Embryonic facial prominence (tissue), 1 donor: ENCODE results near the gene OCRL.

Source experiments
- DNase-seq: peaks from one replicate; pipeline ENCODE4 v3.0.0-alpha.2; 2016; ENCODE audit errors: extremely low spot score

The OCRL gene

DNA sequence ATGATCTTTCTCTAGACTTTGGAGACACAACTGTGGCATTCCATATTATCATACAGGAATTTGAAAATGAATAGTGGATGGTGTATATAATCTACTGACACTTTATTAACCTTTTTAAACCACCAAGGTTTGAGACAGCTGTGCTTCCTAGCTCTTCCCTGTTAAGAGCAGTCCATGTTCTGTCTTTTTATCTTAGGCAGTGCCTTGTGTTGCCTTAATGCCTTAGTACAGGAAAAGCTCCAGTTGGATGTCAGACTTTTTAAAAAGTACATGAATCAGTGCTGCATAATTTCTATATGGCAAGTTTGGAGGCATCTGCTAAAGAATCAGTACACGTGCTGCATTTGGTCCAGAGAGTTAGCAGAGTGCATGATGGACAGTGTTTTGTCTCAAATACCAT is 45.1 kb downstream of the OCRL start:
- DNase-seq, result no peak

DNA sequence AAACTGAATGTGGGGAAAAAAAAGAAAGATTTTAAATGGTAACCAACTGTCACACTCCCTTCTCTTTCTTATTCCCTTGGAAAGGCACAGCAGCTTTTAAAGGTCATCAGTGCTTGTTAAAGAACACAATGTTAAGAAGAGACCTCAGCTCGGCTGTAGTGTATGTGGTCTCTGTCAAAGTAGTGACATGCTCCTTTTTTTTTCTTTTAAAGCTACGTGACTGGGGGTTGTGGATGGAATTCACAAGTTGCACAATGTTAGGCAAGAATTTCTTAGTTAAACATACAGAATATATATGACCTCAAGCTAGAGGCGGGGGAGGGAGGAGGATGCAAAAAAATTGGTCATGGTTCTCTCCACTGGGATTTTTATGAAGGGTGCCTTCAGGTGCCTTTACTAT is 45.6 kb downstream of the OCRL start:
- DNase-seq, result no peak

DNA sequence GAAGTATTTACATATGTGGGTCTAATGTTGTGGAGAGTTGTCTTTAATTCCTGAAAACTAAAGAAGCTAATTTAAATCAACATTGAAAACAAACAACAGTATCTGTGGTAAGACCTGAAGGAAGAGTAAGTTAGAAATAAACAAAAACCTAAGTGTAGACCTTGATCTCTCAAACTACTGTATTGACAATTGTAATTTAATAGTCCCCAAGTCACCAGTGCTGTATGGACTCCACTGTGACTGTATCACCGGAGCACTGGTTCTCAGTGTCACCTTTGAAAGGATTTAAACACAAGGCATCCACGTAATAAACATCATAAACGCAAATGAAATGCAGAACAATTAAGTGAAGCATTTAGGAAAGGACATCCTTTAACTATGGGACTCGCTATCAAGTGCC is 46.4 kb downstream of the OCRL start:
- no peak for DNase-seq

DNA sequence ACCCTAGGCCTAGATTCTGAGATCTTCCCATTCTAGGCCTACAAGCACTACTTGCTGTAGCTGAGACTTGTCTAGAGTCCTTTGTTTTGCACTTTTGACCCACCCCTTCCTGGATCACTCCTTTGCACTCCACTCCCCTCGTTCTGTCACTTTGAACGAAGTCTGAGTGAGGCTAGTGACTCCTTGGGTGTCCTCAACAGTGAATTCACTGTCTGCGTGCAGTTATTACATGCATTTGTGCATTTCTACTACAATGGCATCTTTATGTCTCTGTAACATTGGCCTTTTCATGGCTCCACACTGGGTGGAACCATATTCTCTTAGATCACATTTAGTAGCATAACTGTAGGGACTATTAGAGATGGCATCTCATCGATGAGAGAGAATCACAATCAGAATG is 50.5 kb downstream of the OCRL start:
- no peak for DNase-seq

DNA sequence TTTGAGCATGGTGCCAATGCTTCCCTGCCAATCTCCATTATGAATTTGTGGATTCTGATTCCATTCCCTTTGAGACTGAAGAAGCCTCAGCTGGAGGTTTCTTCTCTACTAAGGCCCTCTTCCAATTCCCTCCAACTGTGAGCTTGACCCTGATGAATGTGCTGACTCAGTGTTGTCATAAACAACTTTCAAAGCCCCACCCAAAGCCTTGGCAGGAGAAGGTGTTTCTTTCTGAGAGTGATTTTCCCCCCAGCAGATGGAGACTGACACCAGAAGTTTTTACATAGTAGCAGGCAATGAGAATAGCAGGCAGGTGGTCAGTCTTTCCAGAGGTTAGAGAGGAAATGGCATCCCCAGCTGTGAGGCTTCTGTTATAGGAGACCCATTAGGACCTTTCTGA is 53.1 kb downstream of the OCRL start:
- DNase-seq, result no peak

DNA sequence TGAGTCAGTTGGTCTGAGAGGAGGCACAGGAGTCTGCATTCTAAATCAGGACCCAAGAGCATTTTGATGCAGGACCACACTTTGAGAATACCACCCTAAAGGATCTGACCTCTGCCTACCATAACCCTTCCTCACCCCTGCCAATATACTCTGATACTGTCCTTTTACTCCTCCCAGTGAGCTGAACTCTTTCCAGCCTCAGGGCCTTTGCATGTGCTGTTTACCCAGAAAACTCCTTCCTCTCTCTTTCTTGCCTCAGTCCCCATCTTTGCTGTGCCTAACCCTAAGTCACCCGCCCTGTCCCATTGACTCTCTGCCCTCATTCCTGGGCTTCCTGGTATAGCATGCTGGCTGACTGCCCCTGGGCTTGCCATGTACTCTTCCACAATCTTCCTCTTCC is 54.7 kb downstream of the OCRL start:
- no peak for DNase-seq

DNA sequence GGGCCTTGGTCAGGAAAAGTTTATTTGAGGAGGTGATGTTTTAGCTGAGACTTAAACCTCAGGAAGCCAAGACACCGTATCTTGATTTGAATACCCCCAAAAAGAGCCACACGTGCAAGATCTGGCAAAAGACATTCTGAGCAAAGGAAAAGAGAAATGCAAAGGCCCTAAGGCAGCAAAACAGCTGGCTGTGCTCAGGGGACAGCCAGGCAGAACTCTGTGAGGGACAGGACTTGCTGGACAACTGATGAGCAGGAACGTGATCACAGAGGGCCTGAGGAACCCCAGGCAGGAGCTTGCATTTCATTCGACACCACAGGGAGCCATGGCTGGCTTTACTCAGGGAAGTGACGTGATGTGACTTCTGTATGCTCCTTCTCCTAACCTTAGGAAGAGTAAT is 56.0 kb downstream of the OCRL start:
- no peak for DNase-seq

DNA sequence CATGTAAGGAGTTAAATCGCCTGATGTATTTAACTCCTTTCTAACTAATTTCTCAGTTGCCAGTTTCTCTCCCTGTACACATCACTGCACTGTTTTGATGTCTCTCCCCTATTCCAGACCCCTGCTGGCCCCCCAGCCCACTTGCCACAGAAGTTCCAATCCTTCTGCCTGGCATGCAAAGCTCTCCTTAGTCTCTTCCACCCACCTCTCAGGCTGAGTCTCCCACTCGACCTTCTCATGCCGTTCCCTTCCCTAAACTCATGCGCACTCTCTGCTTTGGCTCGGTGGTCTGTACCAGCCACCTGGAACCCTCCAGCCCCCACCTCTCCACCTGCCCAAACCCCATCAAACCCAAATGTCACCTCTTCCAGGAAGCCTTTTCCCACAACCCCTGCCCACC is 57.8 kb downstream of the OCRL start:
- no peak for DNase-seq

DNA sequence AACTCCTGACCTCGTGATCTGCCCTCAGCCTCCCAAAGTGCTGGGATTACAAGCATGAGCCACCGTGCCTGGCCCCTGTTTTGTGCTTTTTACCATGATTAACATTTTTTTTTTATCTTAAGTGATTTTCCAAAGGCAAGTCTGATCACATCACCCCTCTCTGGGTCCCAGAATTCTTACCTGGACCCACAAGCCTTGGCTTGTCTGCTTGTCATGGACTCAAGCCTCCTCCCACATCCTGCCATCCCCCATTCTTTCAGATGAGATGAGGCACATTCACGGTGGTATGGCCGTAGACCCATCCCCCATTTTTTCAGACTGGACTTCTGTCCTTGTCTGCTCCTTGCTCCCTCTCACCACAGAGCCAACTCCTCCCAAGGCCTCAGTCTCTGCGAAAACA is 59.4 kb downstream of the OCRL start:
- no peak for DNase-seq

DNA sequence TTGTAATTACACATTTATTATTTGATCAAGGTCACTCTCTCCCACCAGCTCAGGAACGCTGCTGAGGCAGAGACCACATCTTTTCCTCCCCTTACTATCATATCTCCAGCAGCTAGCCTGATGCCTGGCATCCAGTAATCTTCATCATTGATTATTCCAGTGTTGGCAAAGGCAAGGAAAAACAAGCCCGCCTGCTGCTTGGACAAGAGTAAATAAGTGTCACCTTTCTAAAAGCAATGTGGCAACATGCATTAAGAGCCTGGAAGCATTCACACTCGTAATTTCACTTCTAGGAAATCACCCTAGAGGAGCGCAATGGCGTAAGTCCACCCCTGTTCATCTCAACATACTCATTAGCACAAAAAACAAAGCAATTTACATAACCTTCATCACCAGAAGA is 59.9 kb downstream of the OCRL start:
- DNase-seq, result no peak

DNA sequence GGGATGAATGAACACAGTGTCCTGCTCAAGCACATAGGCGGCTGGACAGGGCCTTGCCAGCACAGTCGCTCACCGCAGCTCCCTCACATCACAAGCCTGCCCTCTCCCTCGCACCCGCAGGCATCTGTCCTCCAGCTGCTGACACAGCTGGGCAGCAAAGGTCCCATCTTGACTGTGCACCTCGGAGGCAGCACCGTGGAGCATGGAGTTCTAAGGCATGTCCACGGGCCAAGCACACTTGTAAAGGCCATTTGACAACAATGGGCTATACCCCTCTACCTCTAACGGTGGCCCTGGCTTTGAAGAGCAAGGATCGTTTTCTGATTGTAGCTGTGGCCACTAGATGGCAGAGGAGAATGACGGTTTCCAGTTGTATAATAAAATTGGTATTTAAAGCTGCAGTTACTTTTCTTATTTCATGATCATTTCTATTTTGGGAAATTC is 60.9 kb downstream of the OCRL start:
- DNase-seq, result no peak

DNA sequence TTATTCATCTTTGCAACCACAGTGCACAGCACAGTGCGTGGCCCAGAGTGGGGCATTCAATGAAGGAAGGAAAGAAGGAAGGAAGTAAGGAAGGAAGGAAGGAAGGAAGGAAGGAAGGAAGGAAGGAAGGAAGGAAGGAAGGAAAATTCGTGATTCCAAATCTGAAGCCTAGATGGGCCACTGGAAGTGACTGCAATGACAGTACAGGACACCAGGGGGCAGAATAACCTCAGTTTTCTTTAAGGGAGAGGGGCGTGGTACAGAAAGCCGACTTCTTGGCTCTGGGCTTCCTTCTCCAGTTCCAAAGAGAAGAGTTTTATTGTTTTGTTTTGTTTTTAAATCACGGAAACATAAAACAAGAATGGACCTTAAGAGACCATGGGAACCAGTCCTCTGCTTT is 66.9 kb downstream of the OCRL start:
- peak; percentile 22 for DNase-seq

DNA sequence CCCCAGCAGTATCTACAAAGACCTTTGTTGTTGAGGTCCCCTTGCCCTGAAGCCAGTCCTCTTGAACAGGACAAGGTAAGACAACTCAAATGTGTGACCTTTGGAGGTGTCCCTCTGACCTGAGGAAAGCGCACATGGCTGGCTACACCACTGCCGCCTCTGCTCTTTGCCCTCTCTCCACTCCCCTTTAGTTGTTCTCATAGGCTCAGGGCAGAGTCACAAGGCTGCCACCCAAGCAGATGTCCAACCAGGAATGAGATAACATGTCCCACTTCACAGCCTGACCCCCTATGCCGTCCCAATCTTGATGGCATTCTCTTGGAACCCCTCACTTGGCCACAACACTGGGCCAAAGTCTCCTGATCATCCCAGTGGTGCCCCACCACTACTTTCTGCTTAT is 68.4 kb downstream of the OCRL start:
- no peak for DNase-seq

DNA sequence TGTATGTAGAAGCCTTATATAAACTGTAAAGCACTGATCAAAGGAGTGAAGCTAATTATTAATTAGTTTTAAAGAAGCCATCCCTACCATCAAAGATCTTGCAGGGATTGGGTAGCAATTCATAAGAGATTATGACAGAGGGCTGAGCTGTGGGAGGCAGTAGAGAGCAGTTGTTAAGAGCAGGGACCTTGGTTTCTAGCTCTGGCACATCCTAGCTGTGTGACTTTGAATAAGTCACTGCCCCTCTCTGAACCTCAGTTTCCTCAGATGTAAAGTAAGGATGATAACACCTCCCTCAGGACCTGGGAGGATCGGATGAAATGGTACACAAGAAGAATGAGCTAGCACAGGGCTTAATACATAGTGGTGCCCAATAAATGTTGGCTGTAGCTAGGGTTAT is 69.3 kb downstream of the OCRL start:
- DNase-seq, result no peak

DNA sequence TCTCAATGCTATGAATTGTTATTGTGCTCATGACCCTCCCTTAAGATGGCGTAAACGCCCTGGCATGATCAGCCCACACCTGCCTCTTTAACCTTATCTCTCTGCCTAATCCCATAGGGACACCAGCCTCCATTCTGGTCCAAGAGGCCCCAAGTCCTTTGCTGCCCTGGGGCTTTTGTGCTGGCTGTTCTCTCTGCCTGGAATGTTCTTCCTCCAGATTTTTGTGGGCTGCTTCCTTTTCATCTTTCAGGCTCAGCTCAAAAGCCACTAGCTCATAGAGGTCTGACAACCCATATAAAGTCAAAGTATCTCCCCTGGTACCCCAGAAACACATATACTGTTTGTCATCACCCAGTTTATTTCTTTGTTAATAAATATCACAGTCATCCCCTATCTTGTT is 72.3 kb downstream of the OCRL start:
- no peak for DNase-seq

DNA sequence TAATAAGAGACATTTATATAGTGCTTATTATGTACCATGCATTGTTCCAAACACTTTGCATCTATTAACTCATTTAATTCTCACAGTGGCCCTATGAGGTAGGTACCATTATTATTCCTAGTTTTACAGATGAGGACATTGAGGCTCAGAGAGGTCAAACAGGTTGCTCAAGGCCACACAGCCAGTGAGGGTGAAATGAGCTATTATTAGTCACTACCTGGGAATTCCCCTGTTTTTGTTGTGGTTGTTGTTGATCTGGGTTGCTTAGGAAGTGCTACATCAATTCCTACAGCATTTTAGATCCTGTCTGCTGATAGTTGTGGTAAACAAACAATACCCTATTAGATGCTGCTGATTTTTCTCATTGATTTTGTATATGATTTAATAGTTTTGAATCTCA is 73.5 kb downstream of the OCRL start:
- no peak for DNase-seq

DNA sequence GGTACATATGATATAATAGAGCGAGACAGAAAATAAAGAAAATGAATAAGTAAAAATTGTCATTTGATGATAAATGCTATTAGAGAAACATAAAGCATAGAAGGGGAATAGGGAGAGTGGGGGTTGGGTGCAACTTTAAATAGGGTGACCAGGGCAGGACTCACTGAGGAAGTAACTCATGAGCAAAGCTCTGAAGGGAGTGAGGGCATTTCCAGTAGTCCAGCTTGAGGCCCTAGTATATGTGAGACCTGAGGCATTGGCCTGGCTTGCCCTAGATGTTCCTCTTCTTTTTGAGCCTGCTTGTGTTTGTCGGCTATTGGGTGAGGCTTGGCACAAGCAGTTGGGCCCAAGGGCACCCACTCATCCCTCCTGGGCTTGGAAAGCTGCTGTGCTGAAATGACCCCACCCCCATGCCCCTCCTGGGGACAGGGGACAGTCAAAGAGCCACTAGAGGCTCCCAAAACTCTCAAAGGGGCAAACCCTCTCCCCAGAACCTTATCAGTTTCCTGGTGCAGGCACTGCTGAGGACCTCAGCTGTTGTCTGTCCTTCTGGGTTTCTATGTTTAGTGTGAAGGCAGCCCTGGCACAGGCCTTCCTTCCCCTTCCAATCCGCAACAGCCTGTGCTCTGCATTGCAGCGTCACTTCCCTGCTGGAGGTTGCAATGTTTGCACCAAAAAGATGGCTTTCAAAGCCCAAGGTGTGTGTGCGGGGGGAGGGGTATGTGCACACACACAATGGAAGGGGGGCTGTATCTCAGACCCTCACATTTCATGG is 74.6 kb downstream of the OCRL start:
- DNase-seq, result no peak

DNA sequence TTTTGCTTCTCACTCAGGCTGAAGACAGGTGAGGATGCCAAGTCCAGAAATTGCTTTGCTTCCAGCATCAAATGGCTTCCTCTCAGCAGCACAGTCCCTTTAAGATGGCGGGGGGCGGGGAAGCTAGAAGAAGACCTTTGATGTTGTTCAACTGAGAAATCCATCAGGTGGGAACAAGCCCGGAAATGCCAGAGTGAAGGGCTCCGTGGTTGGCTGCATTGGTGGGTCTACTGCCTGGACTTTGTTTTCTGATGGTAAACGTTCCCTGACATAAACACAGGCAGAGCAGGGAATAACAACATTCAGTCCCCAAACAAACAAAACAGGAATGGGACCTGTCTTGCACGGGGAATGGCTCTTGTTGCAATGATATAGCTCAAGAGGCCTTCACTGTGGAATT is 77.4 kb downstream of the OCRL start:
- DNase-seq, result no peak

DNA sequence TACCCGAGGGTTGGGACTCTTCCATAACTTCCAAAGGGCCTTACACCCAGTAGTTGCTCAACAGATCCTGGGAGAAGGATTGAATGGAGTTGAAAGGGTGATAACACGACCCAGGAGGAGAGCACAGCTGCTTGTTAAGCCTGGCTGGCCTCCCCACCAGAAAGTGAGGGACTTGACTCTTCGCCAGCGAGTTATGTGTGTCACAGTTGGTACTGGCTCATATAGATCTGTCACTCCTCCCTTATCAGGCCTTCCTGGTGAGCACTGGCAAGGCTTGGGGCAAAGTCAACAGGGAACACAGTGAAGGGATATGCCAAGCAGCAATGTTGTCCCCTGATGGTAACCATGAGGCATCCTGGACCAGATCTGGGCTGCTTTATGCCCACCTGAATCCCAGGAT is 78.9 kb downstream of the OCRL start:
- no peak for DNase-seq

DNA sequence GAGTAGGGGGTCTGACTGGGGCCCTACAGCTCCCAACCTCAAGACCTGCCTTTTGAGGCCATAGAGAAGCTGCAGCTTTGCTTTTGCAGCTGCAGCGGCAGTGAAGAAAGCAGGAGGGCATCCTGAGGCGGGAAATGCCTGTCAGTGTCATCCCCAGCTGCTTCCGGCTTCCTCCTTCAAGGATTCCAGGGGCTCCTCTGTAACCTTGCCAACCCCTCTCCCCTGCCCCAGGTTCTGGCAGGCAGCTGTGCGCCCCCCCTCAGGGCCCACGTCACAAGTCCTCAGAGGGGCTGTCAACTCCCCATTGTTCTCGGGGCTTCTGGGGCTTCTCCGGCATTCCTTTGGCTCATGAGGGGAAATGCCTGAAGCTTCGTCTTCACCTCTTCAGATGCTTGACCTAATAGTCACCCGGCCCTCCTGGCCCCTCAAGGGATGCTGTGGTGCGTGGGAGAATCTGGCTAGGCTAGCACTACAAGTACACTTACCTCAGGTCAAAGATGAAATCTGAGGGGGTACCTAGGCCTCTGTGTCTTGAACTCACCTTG is 82.8 kb downstream of the OCRL start:
- DNase-seq, result peak; percentile 26

DNA sequence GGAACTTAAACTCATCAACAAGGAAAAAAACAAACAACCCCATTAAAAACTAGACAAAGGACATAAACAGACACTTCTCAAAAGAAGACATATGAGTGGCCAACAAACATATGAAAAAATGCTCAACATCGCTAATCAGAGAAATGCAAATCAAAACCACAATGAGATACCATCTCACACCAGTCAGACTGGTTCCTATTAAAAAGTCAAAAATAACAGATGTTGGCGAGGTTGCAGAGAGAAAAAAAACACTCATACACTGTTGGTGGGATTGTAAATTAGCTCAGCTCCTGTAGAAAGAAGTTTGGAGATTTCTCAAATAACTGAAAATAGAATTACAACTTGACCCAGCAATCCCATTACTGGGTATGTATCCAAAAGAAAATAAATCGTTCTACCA is 86.0 kb downstream of the OCRL start:
- no peak for DNase-seq

DNA sequence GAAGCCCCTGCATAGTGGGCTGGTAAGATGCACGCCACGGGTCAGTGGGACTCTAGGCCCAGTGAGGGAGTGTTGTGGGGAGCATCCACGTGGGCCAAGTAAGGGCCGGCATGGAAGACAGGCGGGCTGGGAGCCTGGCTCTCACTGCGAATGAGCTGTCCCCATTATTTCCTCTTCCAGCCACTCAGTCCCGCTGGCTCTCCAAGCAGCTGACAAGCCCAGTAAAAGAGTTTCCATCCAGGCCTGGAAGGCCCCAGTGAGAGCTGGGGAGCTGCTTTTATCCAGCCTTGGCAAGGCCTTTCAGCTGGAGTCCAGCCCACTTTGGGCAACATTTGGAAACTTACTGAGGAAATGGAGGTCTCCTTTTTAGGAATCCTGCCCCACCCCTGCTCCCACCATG is 89.8 kb downstream of the OCRL start:
- DNase-seq, result no peak

DNA sequence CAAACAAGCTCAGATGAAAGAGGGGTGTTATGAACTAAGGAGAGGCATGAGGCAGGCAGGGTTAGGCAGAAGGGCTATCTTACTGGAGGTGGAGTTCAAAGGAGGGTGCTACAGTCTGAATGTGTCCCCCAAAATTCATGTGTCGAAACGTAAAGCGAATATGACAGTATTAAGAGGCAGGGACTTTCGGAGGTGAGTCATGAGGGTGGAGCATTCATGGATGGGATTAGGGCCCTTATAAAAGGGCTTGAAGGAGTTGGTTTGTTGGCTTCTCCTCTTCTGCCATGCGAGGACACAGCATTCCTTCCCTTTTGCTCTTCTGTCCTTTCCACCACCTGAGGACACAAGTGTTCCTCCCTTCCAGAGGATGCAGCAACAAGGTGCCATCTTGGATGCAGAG is 91.8 kb downstream of the OCRL start:
- no peak for DNase-seq

DNA sequence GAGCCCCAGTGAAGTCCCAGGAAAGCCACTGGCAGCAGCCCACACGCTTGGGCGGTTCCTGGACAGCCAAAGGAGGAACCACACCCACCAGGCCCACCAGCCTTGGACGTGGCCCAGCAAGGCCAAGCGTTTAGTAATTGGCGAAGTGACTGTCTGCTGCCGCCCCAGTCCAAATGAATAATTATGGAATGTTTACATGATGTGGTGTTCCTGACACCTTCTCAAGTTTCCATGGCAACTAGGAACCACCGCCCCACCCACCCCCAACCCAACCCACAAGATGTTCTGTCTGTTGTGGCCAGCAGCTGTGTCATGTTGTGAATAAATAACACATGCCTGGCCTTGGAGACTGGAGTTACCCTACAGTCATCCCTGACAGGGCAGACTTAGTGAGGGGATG is 92.4 kb downstream of the OCRL start:
- no peak for DNase-seq
